Fibroblast of pulmonary artery (primary cell): ENCODE data around the gene TAAR8.
"Not testable (repeated sequence)": the region's sequence is repeated elsewhere in the genome, so short reads cannot be mapped to it uniquely, and the experiment has no call there.

Experiments
- DNase-seq: peaks from one replicate; pipeline ENCODE4 v3.0.0-alpha.2; 2010; ENCODE audit warnings: low read depth
- H3K4me3 ChIP-seq: replicated peaks from 2 replicates; pipeline ENCODE4 v1.5.1; 2011; ENCODE audit warnings: low read depth, mild to moderate bottlenecking, control low read depth, low read length, moderate library complexity
- CTCF ChIP-seq: IDR thresholded peaks from 2 replicates; pipeline ENCODE4 v1.5.1; 2011; ENCODE audit warnings: mild to moderate bottlenecking, control low read depth, low read length, inconsistent platforms; ENCODE audit errors: missing control alignments

The TAAR8 gene

GRCh38 chr6:132537977-132538376, 14.5 kb upstream of the TAAR8 start, which contains the start of gene TAAR9:
Gene TAAR9 (plus strand): TSS chr6:132538277. CDS start chr6:132538290, 13 bp downstream.
- no peak for TF ChIP-seq CTCF
- H3K4me3 ChIP-seq: no peak within 1 kb of the TSS
- no peak for DNase-seq

GRCh38 chr6:132544826-132545225, 7.6 kb upstream of the TAAR8 start:
- H3K4me3 ChIP-seq: no peak overlapping the region
- TF ChIP-seq CTCF: no peak
- no peak for DNase-seq

GRCh38 chr6:132548746-132549463, 3.6 kb upstream of the TAAR8 start:
- TF ChIP-seq CTCF: no peak
- no peak for DNase-seq
- no peak overlapping the region for H3K4me3 ChIP-seq

- no peak overlapping the region for H3K4me3 ChIP-seq
- no peak for TF ChIP-seq CTCF
- no peak for DNase-seq
Measured at GRCh38 chr6:132551214-132551613, 1.3 kb upstream of the TAAR8 start.

- DNase-seq, H3K4me3 ChIP-seq: not testable (repeated sequence)
Measured at GRCh38 chr6:132560087-132560486, 7.6 kb downstream of the TAAR8 start.

- no peak for TF ChIP-seq CTCF
- no peak for DNase-seq
- H3K4me3 ChIP-seq: no peak overlapping the region
Measured at GRCh38 chr6:132566404-132566803, 13.9 kb downstream of the TAAR8 start.

- DNase-seq: no peak
- no peak for TF ChIP-seq CTCF
- H3K4me3 ChIP-seq: no peak overlapping the region
Measured at GRCh38 chr6:132567566-132567965, 15.1 kb downstream of the TAAR8 start.
